ENCODE data around the gene RUVBL2. TPM values are rescaled to one million over a fixed set of nuclear protein-coding genes. Genes with fewer than 3 reads are reported as not detected.

The RUVBL2 gene
- total RNA-seq, 1 donor from 2014 or later = 101 TPM

DNA sequence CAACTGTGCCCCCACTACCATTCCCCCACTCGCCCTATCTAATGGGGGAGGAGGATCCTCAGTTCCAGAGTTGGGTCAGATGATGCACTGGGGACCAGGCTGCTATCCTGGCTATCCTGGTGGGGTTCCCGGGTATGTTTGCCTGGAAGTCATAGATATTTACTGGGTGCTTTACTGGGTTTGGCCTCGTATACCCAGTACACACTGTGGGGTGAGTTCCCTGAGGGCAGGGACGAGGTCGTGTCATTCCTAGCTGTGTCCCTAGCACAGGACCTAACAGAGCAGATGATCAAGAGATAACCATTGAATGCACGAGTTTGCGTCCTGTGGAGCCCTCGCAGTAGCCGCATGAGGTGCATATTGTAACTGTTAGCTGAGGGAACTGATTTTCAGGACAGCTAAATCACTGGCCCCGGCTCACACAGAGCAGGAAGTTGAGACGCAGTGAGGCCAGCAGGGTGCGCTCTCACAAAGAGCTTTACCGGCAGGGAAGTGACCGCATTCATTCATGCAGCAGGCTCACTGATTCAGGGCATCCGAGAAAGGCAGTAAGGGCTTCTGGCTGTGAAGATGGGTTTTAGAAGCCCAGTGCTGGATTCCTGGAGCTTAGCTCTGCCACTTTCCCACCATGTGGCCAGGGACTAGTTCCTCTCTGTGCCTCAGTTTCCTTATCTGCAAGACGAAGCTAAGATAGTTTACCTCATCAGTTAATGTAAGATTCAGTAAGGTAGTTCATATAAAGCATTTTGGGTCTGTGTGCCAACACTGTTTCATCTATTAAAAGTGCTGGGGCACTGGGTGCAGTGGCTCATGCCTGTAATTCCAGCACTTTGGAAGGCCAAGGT lies 6.0 kb downstream of the RUVBL2 start:
- Histone ChIP-seq H3K9me3 (ENCODE audit: control insufficient read depth in 3 of 3, low read length in 3 of 3) (no peaks in the 10 kb centered on the region), H3K4me1 (ENCODE audit: control insufficient read depth in 3 of 3, insufficient read depth in 3 of 3, low read length in 3 of 3) (peaks cover 5 to 19% (median 16%) of the 10 kb centered on the region in 3 donors), H3K27ac (ENCODE audit: low read depth, low read length) (no peak overlapping the region), H3K27me3 (ENCODE audit: control insufficient read depth in 3 of 3, insufficient read depth in 3 of 3, low read length in 3 of 3) (no peaks in the 10 kb centered on the region), H3K36me3 (ENCODE audit: control insufficient read depth in 3 of 3, insufficient read depth in 3 of 3, low read length in 3 of 3) (peaks cover 11 to 15% (median 11%) of the 10 kb centered on the region in 3 donors), H3K4me3 (ENCODE audit: low read length in 3 of 3) (no peak overlapping the region), H3K9ac (ENCODE audit: low read depth in 1 of 3, low read length in 3 of 3) (peak overlapping the region in 1 of 3 donors; percentile 45)

DNA sequence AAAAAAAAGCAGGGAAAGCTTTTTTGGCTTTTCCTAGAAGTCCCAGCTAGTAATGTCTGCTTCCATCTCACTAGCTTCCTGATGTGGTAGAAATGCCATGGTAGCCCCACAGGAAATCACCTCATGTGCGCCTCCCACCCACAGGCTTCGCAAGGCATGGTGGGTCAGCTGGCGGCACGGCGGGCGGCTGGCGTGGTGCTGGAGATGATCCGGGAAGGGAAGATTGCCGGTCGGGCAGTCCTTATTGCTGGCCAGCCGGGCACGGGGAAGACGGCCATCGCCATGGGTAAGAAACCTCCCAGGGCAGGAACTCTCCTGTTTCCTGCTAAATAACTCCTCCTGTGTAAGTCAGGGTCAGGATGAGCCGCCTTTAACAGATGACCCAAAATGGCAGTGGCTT lies 10.4 kb downstream of the RUVBL2 start:
- H3K27me3 ChIP-seq (ENCODE audit: control insufficient read depth in 3 of 3, insufficient read depth in 3 of 3, low read length in 3 of 3) = no peaks in the 10 kb centered on the region
- H3K4me1 ChIP-seq (ENCODE audit: control insufficient read depth in 3 of 3, insufficient read depth in 3 of 3, low read length in 3 of 3) = peaks cover 0 to 8% (median 3%) of the 10 kb centered on the region in 3 donors
- H3K4me3 ChIP-seq (ENCODE audit: low read length in 3 of 3) = no peak overlapping the region
- H3K9ac ChIP-seq (ENCODE audit: low read depth in 1 of 3, low read length in 3 of 3) = no peak overlapping the region
- H3K9me3 ChIP-seq (ENCODE audit: control insufficient read depth in 3 of 3, low read length in 3 of 3) = no peaks in the 10 kb centered on the region
- H3K27ac ChIP-seq (ENCODE audit: low read depth, low read length) = no peak overlapping the region
- peaks cover 34 to 41% (median 36%) of the 10 kb centered on the region in 3 donors for H3K36me3 ChIP-seq (ENCODE audit: control insufficient read depth in 3 of 3, insufficient read depth in 3 of 3, low read length in 3 of 3)

GRCh38 chr19:49004964-49005614 lies 11.4 kb downstream of the RUVBL2 start:
- no peak overlapping the region for H3K27ac ChIP-seq (ENCODE audit: low read depth, low read length)
- no peak overlapping the region for H3K9ac ChIP-seq (ENCODE audit: low read depth in 1 of 3, low read length in 3 of 3)
- H3K4me1 ChIP-seq (ENCODE audit: control insufficient read depth in 3 of 3, insufficient read depth in 3 of 3, low read length in 3 of 3) = no peaks in the 10 kb centered on the region
- no peaks in the 10 kb centered on the region for H3K9me3 ChIP-seq (ENCODE audit: control insufficient read depth in 3 of 3, low read length in 3 of 3)
- peaks cover 40 to 48% (median 40%) of the 10 kb centered on the region in 3 donors for H3K36me3 ChIP-seq (ENCODE audit: control insufficient read depth in 3 of 3, insufficient read depth in 3 of 3, low read length in 3 of 3)
- H3K27me3 ChIP-seq (ENCODE audit: control insufficient read depth in 3 of 3, insufficient read depth in 3 of 3, low read length in 3 of 3) = no peaks in the 10 kb centered on the region
- H3K4me3 ChIP-seq (ENCODE audit: low read length in 3 of 3) = no peak overlapping the region

DNA sequence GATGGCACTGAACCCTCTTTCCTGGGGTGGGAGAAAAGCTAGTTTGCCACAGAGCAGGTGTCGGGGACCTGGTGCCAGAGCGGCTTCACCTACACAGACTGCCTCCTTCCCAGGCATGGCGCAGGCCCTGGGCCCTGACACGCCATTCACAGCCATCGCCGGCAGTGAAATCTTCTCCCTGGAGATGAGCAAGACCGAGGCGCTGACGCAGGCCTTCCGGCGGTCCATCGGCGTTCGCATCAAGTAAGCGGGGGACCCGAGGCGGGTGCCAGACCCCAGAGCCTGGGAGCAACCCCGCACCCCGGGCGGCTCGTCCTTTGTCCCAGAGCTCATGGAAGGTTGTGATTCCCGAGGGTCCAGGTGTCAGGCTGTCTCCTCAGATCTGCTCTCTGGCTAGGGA lies 13.2 kb downstream of the RUVBL2 start:
- Histone ChIP-seq H3K4me1 (ENCODE audit: control insufficient read depth in 3 of 3, insufficient read depth in 3 of 3, low read length in 3 of 3) (no peaks in the 10 kb centered on the region), H3K9me3 (ENCODE audit: control insufficient read depth in 3 of 3, low read length in 3 of 3) (no peaks in the 10 kb centered on the region), H3K27ac (ENCODE audit: low read depth, low read length) (no peak overlapping the region), H3K36me3 (ENCODE audit: control insufficient read depth in 3 of 3, insufficient read depth in 3 of 3, low read length in 3 of 3) (peaks cover 52 to 61% (median 56%) of the 10 kb centered on the region in 3 donors), H3K9ac (ENCODE audit: low read depth in 1 of 3, low read length in 3 of 3) (no peak overlapping the region), H3K4me3 (ENCODE audit: low read length in 3 of 3) (no peak overlapping the region), H3K27me3 (ENCODE audit: control insufficient read depth in 3 of 3, insufficient read depth in 3 of 3, low read length in 3 of 3) (no peaks in the 10 kb centered on the region)

GRCh38 chr19:49009828-49010227 lies 16.1 kb downstream of the RUVBL2 start:
- peaks cover 53 to 63% (median 59%) of the 10 kb centered on the region in 3 donors for H3K36me3 ChIP-seq (ENCODE audit: control insufficient read depth in 3 of 3, insufficient read depth in 3 of 3, low read length in 3 of 3)
- H3K27me3 ChIP-seq (ENCODE audit: control insufficient read depth in 3 of 3, insufficient read depth in 3 of 3, low read length in 3 of 3) = no peaks in the 10 kb centered on the region
- no peak overlapping the region for H3K27ac ChIP-seq (ENCODE audit: low read depth, low read length)
- no peaks in the 10 kb centered on the region for H3K4me1 ChIP-seq (ENCODE audit: control insufficient read depth in 3 of 3, insufficient read depth in 3 of 3, low read length in 3 of 3)
- H3K4me3 ChIP-seq (ENCODE audit: low read length in 3 of 3) = no peak overlapping the region
- H3K9me3 ChIP-seq (ENCODE audit: control insufficient read depth in 3 of 3, low read length in 3 of 3) = no peaks in the 10 kb centered on the region
- H3K9ac ChIP-seq (ENCODE audit: low read depth in 1 of 3, low read length in 3 of 3) = no peak overlapping the region

DNA sequence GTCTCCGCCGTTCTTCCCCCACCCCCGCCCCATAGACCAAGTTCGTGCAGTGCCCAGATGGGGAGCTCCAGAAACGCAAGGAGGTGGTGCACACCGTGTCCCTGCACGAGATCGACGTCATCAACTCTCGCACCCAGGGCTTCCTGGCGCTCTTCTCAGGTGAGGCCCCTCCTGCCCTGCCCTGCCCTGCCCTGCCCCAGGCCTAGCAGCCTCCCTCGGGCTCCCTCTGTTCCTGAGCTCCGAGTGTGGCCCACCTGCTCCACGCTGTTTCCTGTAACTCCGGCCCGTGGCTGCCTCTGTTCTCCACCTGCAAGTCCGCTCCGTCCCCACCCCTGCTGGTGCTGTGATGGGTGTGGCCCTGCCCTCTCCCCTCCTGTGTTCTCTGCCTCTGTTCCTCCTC lies 16.8 kb downstream of the RUVBL2 start:
- Histone ChIP-seq H3K27ac (ENCODE audit: low read depth, low read length) (no peak overlapping the region), H3K4me3 (ENCODE audit: low read length in 3 of 3) (no peak overlapping the region), H3K9ac (ENCODE audit: low read depth in 1 of 3, low read length in 3 of 3) (no peak overlapping the region), H3K36me3 (ENCODE audit: control insufficient read depth in 3 of 3, insufficient read depth in 3 of 3, low read length in 3 of 3) (peaks cover 53 to 63% (median 60%) of the 10 kb centered on the region in 3 donors), H3K4me1 (ENCODE audit: control insufficient read depth in 3 of 3, insufficient read depth in 3 of 3, low read length in 3 of 3) (no peaks in the 10 kb centered on the region), H3K27me3 (ENCODE audit: control insufficient read depth in 3 of 3, insufficient read depth in 3 of 3, low read length in 3 of 3) (no peaks in the 10 kb centered on the region), H3K9me3 (ENCODE audit: control insufficient read depth in 3 of 3, low read length in 3 of 3) (no peaks in the 10 kb centered on the region)

DNA sequence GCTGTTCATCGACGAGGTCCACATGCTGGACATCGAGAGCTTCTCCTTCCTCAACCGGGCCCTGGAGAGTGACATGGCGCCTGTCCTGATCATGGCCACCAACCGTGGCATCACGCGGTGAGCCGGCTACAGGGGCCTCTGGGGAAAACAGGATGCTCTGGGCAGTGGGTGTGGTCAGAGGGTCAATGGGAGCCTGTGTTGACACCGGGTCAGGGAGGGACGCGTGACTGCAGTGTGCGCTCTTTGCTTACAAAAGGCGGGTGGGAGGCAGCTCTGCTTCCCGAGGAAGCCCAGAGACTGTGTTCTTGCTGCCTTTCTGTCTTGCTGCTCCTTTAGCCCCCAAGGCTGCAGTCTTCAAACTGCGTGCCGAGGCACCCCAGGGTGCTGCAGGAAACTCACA lies 17.5 kb downstream of the RUVBL2 start:
- Histone ChIP-seq H3K27ac (ENCODE audit: low read depth, low read length) (no peak overlapping the region), H3K9me3 (ENCODE audit: control insufficient read depth in 3 of 3, low read length in 3 of 3) (no peaks in the 10 kb centered on the region), H3K27me3 (ENCODE audit: control insufficient read depth in 3 of 3, insufficient read depth in 3 of 3, low read length in 3 of 3) (no peaks in the 10 kb centered on the region), H3K36me3 (ENCODE audit: control insufficient read depth in 3 of 3, insufficient read depth in 3 of 3, low read length in 3 of 3) (peaks cover 53 to 67% (median 62%) of the 10 kb centered on the region in 3 donors), H3K4me1 (ENCODE audit: control insufficient read depth in 3 of 3, insufficient read depth in 3 of 3, low read length in 3 of 3) (no peaks in the 10 kb centered on the region), H3K9ac (ENCODE audit: low read depth in 1 of 3, low read length in 3 of 3) (no peak overlapping the region), H3K4me3 (ENCODE audit: low read length in 3 of 3) (no peak overlapping the region)

DNA sequence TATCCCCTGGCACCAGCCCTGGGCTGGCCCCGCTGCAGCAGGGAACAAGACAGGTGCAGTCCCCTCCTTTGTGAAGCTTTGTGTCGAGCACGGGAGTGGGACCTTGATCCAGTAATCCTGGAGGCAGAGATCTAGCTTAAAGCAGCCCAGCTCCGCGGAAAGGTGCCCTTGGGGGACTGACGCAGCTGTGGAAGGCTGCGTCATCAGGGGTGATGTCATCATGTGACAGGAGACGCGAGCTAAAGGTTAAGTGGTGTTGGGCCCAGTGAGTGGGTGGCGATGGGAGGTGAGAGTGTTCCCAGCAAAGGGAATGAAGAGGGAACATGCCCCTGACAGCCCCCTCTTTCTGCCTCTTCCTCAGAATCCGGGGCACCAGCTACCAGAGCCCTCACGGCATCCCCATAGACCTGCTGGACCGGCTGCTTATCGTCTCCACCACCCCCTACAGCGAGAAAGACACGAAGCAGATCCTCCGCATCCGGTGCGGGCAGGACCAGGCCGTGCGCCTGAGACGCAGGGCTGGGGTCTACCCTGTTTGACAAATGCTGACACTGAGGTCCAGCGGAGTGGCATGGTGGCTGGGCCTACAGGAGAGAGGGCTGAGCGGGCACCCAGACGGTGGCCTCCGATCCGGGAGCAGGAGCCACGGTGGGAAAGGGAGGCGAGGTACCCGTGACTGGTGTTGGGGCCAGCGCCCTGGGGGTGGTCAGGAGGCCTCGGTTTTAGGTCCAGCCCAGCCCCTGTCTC lies 20.6 kb downstream of the RUVBL2 start:
- H3K9ac ChIP-seq (ENCODE audit: low read depth in 1 of 3, low read length in 3 of 3) = no peak overlapping the region
- H3K4me3 ChIP-seq (ENCODE audit: low read length in 3 of 3) = no peak overlapping the region
- no peak overlapping the region for H3K27ac ChIP-seq (ENCODE audit: low read depth, low read length)
- peaks cover under 1 to 3% (median 3%) of the 10 kb centered on the region in 3 donors for H3K27me3 ChIP-seq (ENCODE audit: control insufficient read depth in 3 of 3, insufficient read depth in 3 of 3, low read length in 3 of 3)
- H3K9me3 ChIP-seq (ENCODE audit: control insufficient read depth in 3 of 3, low read length in 3 of 3) = no peaks in the 10 kb centered on the region
- H3K36me3 ChIP-seq (ENCODE audit: control insufficient read depth in 3 of 3, insufficient read depth in 3 of 3, low read length in 3 of 3) = peaks cover 38 to 54% (median 50%) of the 10 kb centered on the region in 3 donors
- peaks cover 12 to 20% (median 15%) of the 10 kb centered on the region in 3 donors for H3K4me1 ChIP-seq (ENCODE audit: control insufficient read depth in 3 of 3, insufficient read depth in 3 of 3, low read length in 3 of 3)

GRCh38 chr19:49014870-49015255 lies 21.2 kb downstream of the RUVBL2 start:
- Histone ChIP-seq H3K27ac (ENCODE audit: low read depth, low read length) (no peak overlapping the region), H3K4me1 (ENCODE audit: control insufficient read depth in 3 of 3, insufficient read depth in 3 of 3, low read length in 3 of 3) (peaks cover 15 to 21% (median 16%) of the 10 kb centered on the region in 3 donors), H3K9me3 (ENCODE audit: control insufficient read depth in 3 of 3, low read length in 3 of 3) (no peaks in the 10 kb centered on the region), H3K4me3 (ENCODE audit: low read length in 3 of 3) (no peak overlapping the region), H3K9ac (ENCODE audit: low read depth in 1 of 3, low read length in 3 of 3) (no peak overlapping the region), H3K36me3 (ENCODE audit: control insufficient read depth in 3 of 3, insufficient read depth in 3 of 3, low read length in 3 of 3) (peaks cover 33 to 48% (median 44%) of the 10 kb centered on the region in 3 donors), H3K27me3 (ENCODE audit: control insufficient read depth in 3 of 3, insufficient read depth in 3 of 3, low read length in 3 of 3) (peaks cover 3 to 6% (median 4%) of the 10 kb centered on the region in 3 donors)
